Neural cell (in vitro differentiated cells): ENCODE data around the gene CEL.
"Not testable (repeated sequence)": the region's sequence is repeated elsewhere in the genome, so short reads cannot be mapped to it uniquely, and the experiment has no call there.

ENCODE experiments used
- CTCF ChIP-seq: fragments of 450-650 bp; IDR thresholded peaks from 2 replicates; pipeline ENCODE4 v1.5.1; 2014; ENCODE audit warnings: antibody characterized with exemption, mild to moderate bottlenecking, moderate library complexity; ENCODE audit not compliant: poor library complexity, severe bottlenecking
- EP300 ChIP-seq: fragments of 450-650 bp; conservative IDR thresholded peaks from 2 replicates; pipeline ENCODE4 v1.6.1; 2014; ENCODE audit warnings: antibody characterized with exemption, mild to moderate bottlenecking, moderate library complexity; ENCODE audit not compliant: poor library complexity, severe bottlenecking
- EZH2 ChIP-seq: fragments of 200-600, 300-800 bp; shearing (Covaris generic), sonication (generic); IDR thresholded peaks from 2 replicates; pipeline ENCODE4 v1.6.1; 2014; ENCODE audit warnings: antibody characterized with exemption, low read length, borderline replicate concordance, mild to moderate bottlenecking; ENCODE audit not compliant: insufficient read depth, poor library complexity, severe bottlenecking
- MXI1 ChIP-seq: fragments of 450-650 bp; conservative IDR thresholded peaks from 2 replicates; pipeline ENCODE4 v1.6.1; 2014; ENCODE audit warnings: antibody characterized with exemption, mild to moderate bottlenecking; ENCODE audit not compliant: poor library complexity, severe bottlenecking
- POLR2AphosphoS5 ChIP-seq: IDR thresholded peaks from 2 replicates; pipeline ENCODE4 v1.6.1; 2012
- RAD21 ChIP-seq: fragments of 450-650 bp; conservative IDR thresholded peaks from 2 replicates; pipeline ENCODE4 v1.6.1; 2014; ENCODE audit warnings: antibody characterized with exemption, mild to moderate bottlenecking, moderate library complexity
- SMC3 ChIP-seq: fragments of 450-650 bp; conservative IDR thresholded peaks from 2 replicates; pipeline ENCODE4 v1.6.1; 2014; ENCODE audit warnings: antibody characterized with exemption, mild to moderate bottlenecking, moderate library complexity; ENCODE audit not compliant: poor library complexity
- TAF1 ChIP-seq: IDR thresholded peaks from 2 replicates; pipeline ENCODE4 v1.6.1; 2012; ENCODE audit warnings: low read depth
- TF ChIP-seq, protein P1 (sequence below): IDR thresholded peaks from 2 replicates; pipeline ENCODE4 v1.6.1; 2012; ENCODE audit warnings: borderline replicate concordance

- TF ChIP-seq CTCF = peak; percentile 40
- not testable (repeated sequence) for TF ChIP-seq EP300, POLR2AphosphoS5, EZH2, RAD21, TAF1, MXI1
- peak; percentile 19 for TF ChIP-seq SMC3
- TF ChIP-seq, protein P1, sequence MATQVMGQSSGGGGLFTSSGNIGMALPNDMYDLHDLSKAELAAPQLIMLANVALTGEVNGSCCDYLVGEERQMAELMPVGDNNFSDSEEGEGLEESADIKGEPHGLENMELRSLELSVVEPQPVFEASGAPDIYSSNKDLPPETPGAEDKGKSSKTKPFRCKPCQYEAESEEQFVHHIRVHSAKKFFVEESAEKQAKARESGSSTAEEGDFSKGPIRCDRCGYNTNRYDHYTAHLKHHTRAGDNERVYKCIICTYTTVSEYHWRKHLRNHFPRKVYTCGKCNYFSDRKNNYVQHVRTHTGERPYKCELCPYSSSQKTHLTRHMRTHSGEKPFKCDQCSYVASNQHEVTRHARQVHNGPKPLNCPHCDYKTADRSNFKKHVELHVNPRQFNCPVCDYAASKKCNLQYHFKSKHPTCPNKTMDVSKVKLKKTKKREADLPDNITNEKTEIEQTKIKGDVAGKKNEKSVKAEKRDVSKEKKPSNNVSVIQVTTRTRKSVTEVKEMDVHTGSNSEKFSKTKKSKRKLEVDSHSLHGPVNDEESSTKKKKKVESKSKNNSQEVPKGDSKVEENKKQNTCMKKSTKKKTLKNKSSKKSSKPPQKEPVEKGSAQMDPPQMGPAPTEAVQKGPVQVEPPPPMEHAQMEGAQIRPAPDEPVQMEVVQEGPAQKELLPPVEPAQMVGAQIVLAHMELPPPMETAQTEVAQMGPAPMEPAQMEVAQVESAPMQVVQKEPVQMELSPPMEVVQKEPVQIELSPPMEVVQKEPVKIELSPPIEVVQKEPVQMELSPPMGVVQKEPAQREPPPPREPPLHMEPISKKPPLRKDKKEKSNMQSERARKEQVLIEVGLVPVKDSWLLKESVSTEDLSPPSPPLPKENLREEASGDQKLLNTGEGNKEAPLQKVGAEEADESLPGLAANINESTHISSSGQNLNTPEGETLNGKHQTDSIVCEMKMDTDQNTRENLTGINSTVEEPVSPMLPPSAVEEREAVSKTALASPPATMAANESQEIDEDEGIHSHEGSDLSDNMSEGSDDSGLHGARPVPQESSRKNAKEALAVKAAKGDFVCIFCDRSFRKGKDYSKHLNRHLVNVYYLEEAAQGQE = not testable (repeated sequence)
Observed at GRCh38 chr9:133040892-133041479, 20.8 kb upstream of the CEL start.
